GM19238 (cell line): ENCODE results near the gene PLLP.
"Not testable (repeated sequence)": the region's sequence is repeated elsewhere in the genome, so short reads cannot be mapped to it uniquely, and the experiment has no call there.

ENCODE experiments used
- DNase-seq: peaks from one replicate; pipeline ENCODE4 v3.0.0; 2011; ENCODE audit warnings: low spot score; ENCODE audit not compliant: insufficient read length

The PLLP gene

GRCh38 chr16:57273826-57274225 lies 10.6 kb downstream of the PLLP start:
- no peak for DNase-seq

GRCh38 chr16:57273359-57273758 lies 11.1 kb downstream of the PLLP start:
- no peak for DNase-seq

DNA sequence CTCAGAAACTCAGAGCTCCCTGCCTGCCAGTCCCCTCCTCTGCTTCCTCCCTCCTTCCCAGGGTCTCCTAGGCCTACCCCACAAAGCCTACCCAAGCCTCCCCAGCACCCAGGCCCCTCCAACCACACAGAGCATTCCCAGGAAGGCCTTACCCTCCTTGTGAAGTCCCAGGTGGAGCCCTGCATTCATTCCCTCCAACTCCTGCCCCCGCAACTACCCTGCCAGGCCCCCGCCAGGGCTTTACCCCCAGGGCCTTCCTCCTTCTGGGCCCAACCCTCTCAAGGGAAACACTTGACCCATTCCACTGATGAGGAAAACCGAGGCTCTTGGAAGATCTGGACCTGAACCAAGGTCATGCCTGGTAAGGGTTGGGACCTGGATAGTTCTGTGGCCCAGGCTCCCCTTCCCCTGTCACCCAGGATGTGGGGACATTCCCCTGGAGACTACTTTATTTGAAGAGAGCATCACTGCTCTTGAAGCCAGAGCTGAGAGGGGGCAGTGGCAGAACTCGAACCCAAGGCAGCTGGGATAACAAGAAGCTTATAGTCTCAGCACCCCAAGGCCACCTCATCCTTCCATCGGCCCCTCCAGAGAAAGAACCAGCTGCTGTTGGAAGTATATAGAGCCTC lies 12.5 kb downstream of the PLLP start:
- no peak for DNase-seq

DNA sequence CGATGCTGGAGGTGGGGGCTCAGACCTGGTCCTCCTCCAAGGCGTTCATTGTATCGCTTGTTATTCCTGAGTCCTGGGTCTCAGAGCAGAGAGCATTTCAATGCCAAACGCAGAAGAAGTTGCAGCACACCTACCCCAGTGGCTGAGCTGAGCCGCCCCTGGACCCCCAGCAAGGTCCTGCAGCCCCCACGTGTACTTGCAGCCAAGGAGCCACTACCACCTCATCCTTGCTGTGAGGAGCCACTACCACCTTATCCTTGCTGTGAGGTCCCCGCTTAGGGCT lies 13.5 kb downstream of the PLLP start:
- DNase-seq: no peak

DNA sequence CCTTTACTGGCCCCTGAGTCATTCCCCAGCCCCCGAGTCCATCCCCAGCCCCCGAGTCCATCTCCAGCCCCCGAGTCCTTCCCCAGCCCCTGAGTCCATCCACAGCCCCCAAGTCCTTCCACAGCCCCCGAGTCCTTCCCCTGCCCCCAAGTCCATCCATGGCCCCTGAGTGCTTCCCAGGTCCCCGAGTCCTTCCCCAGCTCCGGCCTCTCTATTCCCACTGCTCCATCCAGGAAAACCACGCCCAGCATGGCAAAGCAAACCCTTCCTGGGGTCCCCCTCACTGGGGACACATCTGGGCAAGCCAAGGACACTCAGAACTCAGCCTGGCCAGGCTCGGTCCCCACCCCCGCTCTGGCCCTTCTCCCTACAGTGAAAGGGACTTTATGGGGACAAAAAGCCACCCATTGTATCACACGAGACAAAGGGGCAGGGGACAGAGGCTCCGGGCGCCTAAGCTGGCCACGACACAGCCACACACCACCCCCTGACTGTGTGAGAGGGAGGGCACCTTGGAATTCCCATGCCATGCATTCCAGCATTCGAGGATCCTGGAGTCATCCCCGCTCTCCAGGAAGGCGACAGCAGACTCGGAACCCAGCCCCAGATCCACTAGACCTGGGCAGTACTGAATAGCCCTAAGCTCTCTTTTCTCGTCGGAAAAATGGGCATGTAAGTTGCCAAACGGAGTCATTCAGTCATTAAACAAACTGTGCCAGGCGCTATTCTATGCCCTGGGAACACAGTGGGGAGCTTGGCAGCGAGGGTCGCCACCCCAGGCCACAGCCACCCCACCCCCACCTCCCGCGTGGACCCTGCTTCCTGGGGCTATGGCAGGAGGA lies 14.0 kb downstream of the PLLP start:
- DNase-seq: no peak

DNA sequence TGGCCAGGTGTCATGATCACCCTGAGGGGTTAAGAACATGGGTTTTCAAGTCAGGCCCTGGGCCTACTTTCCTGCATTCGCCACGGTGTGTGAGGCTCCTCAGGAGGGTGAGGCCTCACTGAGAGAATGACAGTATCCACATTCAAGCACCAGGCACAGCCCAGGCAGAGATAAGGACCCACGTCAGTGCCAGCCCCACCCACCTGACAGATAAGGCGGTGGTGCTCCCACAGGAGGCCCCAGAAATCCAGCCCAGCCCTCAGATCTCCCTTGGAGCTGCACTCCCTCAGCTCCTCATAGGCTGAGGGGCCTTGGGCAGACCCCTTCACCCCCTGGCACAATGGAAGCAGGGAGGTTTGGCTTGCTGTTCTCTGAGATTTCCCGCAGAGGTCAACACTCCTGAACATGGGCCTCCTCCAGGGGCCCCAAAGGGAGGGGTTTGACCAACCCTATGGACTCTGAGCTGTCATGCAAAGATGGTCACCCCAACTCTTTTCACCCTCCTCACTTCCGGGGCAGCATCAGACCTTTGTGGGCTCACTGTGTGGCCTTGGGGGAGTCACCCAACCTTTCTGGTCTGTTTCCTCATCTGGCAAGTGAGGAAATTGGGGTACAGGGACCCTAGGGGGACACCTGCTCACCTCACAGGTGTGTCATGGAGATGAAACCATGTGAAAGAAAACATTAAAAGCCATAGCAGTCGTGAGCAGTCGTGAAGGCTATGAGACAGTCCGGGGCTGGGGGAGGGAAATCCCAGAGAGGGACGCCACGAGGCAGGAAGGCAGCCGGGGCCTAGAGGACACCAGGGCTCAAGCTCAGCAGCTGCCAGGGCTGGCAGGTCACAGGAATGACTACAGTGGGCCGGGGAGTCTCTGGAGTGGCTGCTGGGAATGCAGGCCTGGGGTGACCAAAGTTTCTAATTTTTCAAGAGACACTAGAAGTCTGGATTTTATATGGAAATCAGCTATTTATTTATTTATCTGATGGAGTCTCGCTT lies 15.4 kb downstream of the PLLP start:
- no peak for DNase-seq

GRCh38 chr16:57267343-57267742 lies 17.1 kb downstream of the PLLP start:
- DNase-seq: not testable (repeated sequence)

DNA sequence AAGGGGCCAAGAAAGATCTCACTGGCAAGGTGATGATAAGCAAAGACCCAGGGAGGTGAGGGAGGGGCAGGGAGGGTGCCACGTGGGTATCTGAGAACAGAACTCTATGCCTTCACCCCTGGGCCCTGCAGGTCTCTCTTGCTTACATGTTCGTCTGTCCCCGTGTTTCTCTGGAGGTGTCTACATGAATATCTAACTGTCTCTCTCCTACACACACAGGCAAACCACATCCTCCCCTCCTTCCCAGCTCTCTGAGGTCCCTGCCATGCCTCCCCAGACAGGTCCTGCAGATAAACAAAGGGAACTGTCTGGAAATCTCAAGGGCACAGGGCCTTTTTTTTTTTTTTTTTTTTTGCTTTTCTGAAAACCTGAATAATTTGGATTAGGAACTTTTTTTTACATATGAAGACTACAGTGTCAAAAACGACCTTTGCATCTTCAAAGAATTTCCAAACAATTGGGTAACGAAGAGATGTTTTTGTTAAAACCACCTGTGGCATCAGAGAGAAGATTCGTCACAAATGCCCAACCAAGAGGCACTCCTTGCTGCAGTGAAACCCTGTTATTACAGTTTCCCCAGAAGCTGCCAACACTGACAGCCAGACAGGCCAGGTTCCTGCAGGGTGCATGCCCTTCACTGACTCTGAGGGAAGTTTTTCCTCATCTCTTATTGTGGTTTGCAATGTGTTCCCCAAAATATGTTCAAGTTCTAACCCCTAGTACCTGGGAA lies 17.8 kb downstream of the PLLP start:
- no peak for DNase-seq

DNA sequence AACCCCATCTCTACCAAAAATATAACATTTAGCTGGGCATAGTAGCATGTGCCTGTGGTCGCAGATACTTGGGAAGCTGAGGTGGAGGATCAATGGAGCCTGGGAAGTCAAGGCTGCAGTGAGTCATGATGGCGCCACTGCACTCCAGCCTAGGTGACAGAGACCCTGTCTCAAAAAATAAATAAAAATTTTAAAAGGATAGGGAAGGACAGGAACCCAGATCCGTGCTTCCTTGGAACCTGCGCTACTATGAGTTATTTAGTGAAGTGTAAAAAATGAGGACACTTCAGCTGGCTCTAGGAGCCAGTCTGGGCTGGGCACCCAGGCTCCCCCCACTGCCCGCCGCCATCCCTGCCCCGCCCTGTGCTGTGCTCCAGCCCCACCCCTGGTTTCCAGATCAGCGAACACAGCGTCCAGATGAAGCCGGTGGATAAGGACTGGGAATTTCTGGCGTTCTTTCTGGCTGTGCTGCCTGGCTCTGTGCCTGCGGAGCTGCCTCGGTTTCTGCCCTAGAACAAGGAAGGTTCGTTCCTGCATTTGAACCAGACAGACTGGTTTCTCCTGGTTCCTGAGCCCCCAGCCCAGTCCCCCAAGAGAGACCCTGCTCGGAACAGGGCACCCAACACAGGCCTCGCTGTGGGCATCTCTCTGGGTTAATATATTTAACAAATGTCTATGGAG lies 18.5 kb downstream of the PLLP start:
- no peak for DNase-seq

GRCh38 chr16:57264950-57265371 lies 19.5 kb downstream of the PLLP start:
- no peak for DNase-seq

GRCh38 chr16:57264381-57264780 lies 20.1 kb downstream of the PLLP start:
- no peak for DNase-seq

DNA sequence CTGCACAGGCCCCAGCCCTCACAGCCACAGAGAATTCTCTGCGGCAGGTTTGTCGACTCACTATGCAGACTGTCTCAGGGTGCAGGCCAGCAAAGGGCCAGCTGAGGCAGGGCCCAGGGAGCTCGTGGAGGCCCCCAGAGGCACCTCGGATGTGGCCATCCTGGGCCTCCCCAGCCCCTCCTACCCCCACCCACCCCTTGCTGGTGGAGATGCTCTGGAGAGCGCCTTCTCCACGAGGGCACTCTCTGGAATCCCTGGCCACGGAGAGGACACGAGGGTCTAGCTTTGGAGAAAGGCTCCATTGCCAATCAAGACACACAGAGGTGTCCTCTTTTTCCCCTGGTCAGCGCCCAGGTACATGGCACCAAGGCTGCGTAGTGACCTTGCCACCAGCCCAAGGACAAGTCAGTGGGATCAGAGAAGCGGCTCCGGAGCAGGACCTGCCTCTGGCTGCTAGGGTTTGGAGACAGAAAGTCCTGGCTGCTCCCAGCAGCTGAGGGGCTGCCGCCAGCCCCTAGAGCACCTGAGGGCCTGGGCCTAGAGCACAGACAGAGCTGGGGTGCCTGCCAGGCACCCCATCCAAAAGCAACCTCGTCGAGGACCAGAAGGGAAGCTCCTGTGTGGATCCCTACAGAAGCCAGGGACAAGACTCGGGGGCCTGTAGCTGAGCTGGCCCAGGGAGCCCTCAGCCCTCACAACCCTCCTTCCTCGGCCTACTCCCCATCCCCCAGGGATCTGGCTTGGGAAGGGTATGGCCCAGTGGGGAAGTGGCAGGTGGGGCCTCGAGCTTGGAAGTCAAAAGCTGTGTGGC lies 20.7 kb downstream of the PLLP start:
- DNase-seq: no peak

DNA sequence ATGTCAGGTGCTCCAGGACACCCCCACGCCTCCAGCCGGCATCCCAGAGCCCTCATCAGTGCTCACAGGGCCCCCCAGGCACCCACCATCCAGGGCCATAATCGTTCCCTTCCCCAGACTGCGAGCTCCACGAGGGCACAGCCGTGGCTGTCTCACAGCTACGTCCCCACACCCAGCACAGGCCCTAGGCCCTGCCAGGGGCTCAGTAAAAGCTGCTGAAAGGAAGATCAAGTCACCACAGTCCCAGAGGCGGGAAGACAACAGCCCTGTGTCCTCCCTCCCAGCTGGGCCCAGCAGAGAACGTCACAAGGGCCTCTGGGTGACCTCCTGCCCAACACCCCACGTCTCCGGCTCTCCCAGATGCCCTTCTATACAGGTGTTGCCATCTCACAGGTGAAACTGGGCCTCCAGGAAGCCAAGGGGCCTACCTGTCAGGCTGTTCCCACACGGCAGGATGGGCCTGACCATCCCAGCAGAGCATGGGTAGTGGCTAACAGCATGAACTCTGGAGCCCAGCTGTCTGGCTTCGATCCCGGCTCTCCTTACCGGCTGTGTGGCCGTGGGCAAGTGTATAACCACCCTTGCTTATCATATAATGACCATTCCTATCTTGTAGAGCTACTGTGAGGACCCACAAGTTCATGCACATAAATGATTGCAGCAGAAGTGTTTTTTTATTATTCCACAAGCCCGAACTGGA lies 21.5 kb downstream of the PLLP start:
- DNase-seq: no peak

DNA sequence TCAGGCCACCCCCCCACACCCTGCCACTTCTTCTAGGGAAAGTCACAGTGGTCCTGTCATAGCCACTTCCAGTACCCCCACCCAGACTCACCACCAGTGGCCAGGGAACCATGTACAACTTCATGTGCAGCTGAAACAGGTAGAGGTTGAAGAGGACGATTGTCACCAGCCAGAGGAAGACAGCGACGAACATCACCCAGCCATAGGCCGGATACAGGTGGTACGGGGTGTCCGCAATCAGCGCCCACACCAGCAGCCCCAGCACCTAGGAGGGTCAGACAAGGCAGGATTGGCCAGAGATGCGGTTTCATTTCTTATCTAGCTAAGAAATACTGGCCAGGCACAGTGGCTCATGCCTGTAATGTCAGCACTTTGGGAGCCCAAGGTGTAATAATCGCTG lies 22.7 kb downstream of the PLLP start:
- no peak for DNase-seq

DNA sequence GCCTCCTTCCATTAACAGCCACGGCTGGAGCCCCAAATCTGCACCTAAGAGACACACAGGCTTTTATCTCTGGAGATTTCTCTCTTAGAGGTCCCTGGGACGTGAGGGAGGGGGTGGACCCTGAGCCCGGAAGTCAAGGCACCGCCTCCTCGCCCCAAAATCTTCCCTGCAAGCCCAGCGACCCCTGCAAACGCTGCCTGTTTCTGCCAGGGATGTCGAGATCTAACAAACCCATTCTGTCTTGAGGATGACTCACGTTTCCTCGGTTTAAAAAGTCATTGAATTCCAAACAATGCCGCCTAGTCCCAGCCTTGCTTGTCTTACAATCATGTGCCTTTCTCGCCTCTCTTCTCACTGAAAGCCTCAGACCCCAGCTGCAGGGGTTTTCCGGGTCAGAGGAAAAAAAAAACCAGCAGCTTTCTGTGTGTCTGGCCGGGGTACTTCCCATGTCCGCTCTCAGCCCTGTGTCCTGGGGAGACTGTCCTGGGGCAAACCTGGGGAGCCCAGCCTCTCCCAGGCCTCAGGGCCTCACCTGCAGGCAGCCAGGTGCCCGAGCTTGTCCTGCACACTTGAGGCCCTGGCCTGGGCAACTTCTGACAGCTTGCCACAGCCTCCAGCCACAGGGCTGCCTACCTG lies 24.1 kb downstream of the PLLP start:
- no peak for DNase-seq

DNA sequence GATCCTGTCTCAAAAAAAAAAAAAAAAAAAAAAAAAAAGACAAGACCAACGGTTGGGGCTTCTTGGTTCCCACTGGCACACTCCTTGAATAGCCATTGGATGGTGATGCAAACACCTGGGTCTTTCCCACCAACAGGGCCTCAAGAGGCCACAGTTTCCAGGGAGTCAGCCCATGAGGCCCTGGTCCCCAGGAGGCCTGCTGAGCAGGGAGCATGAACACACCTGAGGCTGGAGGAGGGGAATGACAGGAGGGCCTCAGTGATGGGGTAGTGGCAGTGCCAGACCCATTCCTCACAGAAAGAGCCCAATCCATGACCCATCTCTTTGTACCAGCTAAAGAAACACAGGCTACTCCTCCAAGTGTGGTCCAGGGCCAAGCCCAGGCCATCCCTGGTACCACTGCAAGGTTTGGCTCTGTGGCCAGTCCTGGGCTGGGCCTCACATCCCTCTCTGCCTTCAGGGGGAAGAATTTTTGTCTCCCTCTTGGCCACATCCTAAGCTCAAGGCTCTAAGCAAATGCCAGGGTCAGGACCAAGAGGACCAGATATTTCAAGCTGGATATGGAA lies 25.5 kb downstream of the PLLP start:
- DNase-seq: no peak

DNA sequence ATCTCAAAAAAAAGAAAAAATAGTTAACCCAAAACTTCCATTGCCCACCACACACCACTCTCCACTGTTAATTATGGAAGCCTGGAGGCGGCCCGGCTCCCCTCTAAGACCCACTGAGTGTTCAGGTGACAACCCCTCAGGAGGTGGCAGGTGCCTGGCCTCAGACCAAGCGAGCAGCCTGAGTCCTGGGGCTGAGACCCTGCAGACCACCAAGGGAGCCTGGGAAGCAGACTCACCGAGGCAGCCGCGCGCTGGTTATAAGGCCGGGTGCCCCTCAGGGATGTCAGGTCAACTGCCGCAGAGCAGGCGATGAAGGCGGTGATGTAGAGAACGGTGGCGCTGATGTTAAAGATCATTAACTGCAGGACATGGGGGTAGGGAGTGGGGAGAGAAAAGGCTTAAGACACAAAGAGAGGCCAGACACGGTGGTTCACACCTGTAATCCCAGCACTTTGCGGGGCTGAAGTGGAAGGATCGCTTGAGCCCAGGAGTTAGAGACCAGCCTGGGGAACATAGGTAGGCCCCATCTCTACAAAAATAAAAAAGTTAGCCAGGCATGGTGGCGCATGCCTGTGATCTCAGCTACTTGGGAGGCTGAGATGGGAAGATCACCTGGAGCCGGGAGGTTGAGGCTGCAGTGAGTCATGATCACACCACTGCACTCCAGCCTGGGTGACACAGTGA lies 26.1 kb downstream of the PLLP start:
- no peak for DNase-seq
